GM23338 (cell line): Measurements from ENCODE around the gene SPC24. TPM values are rescaled to one million over a fixed set of nuclear protein-coding genes. Genes with fewer than 3 reads are reported as not detected.

Experiments
- ATAC-seq: fragments of 200-7000 bp; cut with Tn5 transposase; 3 replicates; pipeline ENCODE4 v1.9.1; 2020
- DNase-seq: peaks from one replicate; pipeline ENCODE4 v3.0.0-alpha.2; 2015; ENCODE audit warnings: low spot score
- H2AFZ ChIP-seq: fragments of 200-600 bp; sonication (generic); 2 replicates; pipeline ENCODE4 v1.8.0; 2016; ENCODE audit warnings: antibody characterized with exemption, mild to moderate bottlenecking, moderate library complexity
- H3F3A ChIP-seq: fragments of 200-600 bp; sonication (generic); replicated peaks from 2 replicates; pipeline ENCODE4 v1.8.0; 2017; ENCODE audit warnings: antibody characterized with exemption, mixed run types, low read depth
- H3K27ac ChIP-seq: fragments of 200-600 bp; sonication (generic); 2 replicates; pipeline ENCODE4 v1.6.1; 2016; ENCODE audit warnings: low read depth
- H3K27me3 ChIP-seq: fragments of 200-600 bp; sonication (generic); 2 replicates; pipeline ENCODE4 v1.8.0; 2016; ENCODE audit warnings: mild to moderate bottlenecking, mixed run types, moderate library complexity; ENCODE audit not compliant: insufficient read depth
- H3K36me3 ChIP-seq: fragments of 200-600 bp; sonication (generic); 2 replicates; pipeline ENCODE4 v1.8.0; 2016; ENCODE audit warnings: mild to moderate bottlenecking; ENCODE audit not compliant: insufficient read depth
- H3K4me1 ChIP-seq: fragments of 200-600 bp; sonication (generic); 2 replicates; pipeline ENCODE4 v1.8.0; 2016; ENCODE audit warnings: mild to moderate bottlenecking, moderate library complexity; ENCODE audit not compliant: insufficient read depth
- H3K4me2 ChIP-seq: fragments of 200-600 bp; sonication (generic); 2 replicates; pipeline ENCODE4 v1.7.1; 2017; ENCODE audit warnings: mixed run types
- H3K4me3 ChIP-seq: fragments of 200-600 bp; sonication (generic); 2 replicates; pipeline ENCODE4 v1.6.1; 2016; ENCODE audit warnings: mixed run types
- H3K79me2 ChIP-seq: fragments of 200-600 bp; sonication (generic); replicated peaks from 2 replicates; pipeline ENCODE4 v1.8.0; 2017; ENCODE audit warnings: mild to moderate bottlenecking; ENCODE audit not compliant: insufficient read depth
- H3K9me2 ChIP-seq: fragments of 200-600 bp; sonication (generic); 2 replicates; pipeline ENCODE4 v1.8.0; 2017; ENCODE audit not compliant: insufficient read depth
- H4K20me1 ChIP-seq: fragments of 200-600 bp; sonication (generic); replicated peaks from 2 replicates; pipeline ENCODE4 v1.8.0; 2017; ENCODE audit warnings: mild to moderate bottlenecking; ENCODE audit not compliant: insufficient read depth
- H3K27ac Mint-ChIP-seq: 2 replicates; pipeline ENCODE4 v1.8.0; 2020; ENCODE audit warnings: inconsistent platforms, mild to moderate bottlenecking, moderate library complexity, mixed read lengths
- H3K27me3 Mint-ChIP-seq: 3 replicates; pipeline ENCODE4 v1.8.0; 2022; ENCODE audit warnings: low read depth, mild to moderate bottlenecking, moderate library complexity, mixed read lengths, inconsistent platforms; ENCODE audit not compliant: insufficient read depth, poor library complexity
- H3K36me3 Mint-ChIP-seq: 3 replicates; pipeline ENCODE4 v1.8.0; 2021; ENCODE audit warnings: low read depth, mild to moderate bottlenecking, inconsistent platforms, moderate library complexity, mixed read lengths
- H3K4me1 Mint-ChIP-seq: 3 replicates; pipeline ENCODE4 v1.8.0; 2020; ENCODE audit warnings: mild to moderate bottlenecking, inconsistent platforms, mixed read lengths
- H3K4me3 Mint-ChIP-seq: 3 replicates; pipeline ENCODE4 v1.8.0; 2021; ENCODE audit warnings: moderate library complexity, mild to moderate bottlenecking, inconsistent platforms, mixed read lengths
- H3K9me3 Mint-ChIP-seq: 3 replicates; pipeline ENCODE4 v1.8.0; 2020; ENCODE audit warnings: moderate library complexity, mild to moderate bottlenecking, inconsistent platforms, mixed read lengths
- CREB1 ChIP-seq: fragments of 250-450 bp; sonication (Bioruptor Pico); IDR thresholded peaks from 2 replicates; pipeline ENCODE4 v1.5.0; 2020; ENCODE audit warnings: low read depth, mild to moderate bottlenecking, moderate library complexity
- EZH2 ChIP-seq: fragments of 200-600 bp; sonication (generic); IDR thresholded peaks from one replicate; pipeline ENCODE4 v1.8.0; 2017; ENCODE audit warnings: antibody characterized with exemption, mild to moderate bottlenecking, low read depth; ENCODE audit not compliant: unreplicated experiment
- EZH2phosphoT487 ChIP-seq: fragments of 200-600 bp; sonication (generic); IDR thresholded peaks from one replicate; pipeline ENCODE4 v1.8.1; 2018; ENCODE audit warnings: antibody characterized with exemption; ENCODE audit not compliant: unreplicated experiment
- JUNB ChIP-seq: IDR thresholded peaks from one replicate; pipeline ENCODE4 v1.6.1; 2016; ENCODE audit warnings: antibody characterized with exemption; ENCODE audit not compliant: unreplicated experiment
- NANOG ChIP-seq: IDR thresholded peaks from 2 replicates; pipeline ENCODE4 v1.6.1; 2016; ENCODE audit warnings: antibody characterized with exemption, borderline replicate concordance
- POLR2AphosphoS5 ChIP-seq: IDR thresholded peaks from 2 replicates; pipeline ENCODE4 v1.6.1; 2016; ENCODE audit warnings: antibody characterized with exemption, low read depth
- STAT1 ChIP-seq: IDR thresholded peaks from one replicate; pipeline ENCODE4 v1.6.1; 2016; ENCODE audit warnings: antibody characterized with exemption; ENCODE audit not compliant: unreplicated experiment
- ZNF114 ChIP-seq: fragments of 250-450 bp; sonication (Bioruptor Pico); IDR thresholded peaks from 2 replicates; pipeline ENCODE4 v1.5.0; 2020; ENCODE audit warnings: mild to moderate bottlenecking, moderate library complexity
- ZNF331 ChIP-seq: fragments of 250-450 bp; sonication (Bioruptor Pico); IDR thresholded peaks from 2 replicates; pipeline ENCODE4 v1.5.0; 2020; ENCODE audit warnings: low read depth, mild to moderate bottlenecking, moderate library complexity
- polyA plus RNA-seq: library from polyadenylated mRNA; unstranded; fragments of >200 nt; fragmentation: Nextera tagmentation; extraction: Ambion mirVana; gene quantifications from 2 replicates; pipeline ENCODE4 v1.2.1, GENCODE V29; 2016
- total RNA-seq: library from RNA; depleted of rRNA; stranded (reverse); fragments of >200 nt; shearing (Covaris generic); gene quantifications from 2 replicates; pipeline ENCODE4 v1.2.3, GENCODE V29; 2014
- TF ChIP-seq, protein P1 (sequence below): IDR thresholded peaks from one replicate; pipeline ENCODE4 v1.6.1; 2018; ENCODE audit warnings: antibody characterized with exemption; ENCODE audit not compliant: unreplicated experiment
- TF ChIP-seq, protein P2 (sequence below): IDR thresholded peaks from 2 replicates; pipeline ENCODE4 v1.6.1; 2016; ENCODE audit warnings: antibody characterized with exemption
- TF ChIP-seq, protein P3 (sequence below): fragments of 250-450 bp; sonication (Bioruptor Pico); IDR thresholded peaks from 2 replicates; pipeline ENCODE4 v1.5.0; 2020; ENCODE audit warnings: mild to moderate bottlenecking, moderate library complexity
- TF ChIP-seq, protein P4 (sequence below), 2 experiments: fragments of 200-600 bp in 1 of 2; sonication (generic) in 1 of 2; conservative IDR thresholded peaks; 2 replicates each; pipeline versions ENCODE4 v1.5.1 to v1.6.1; 2016 to 2017; ENCODE audit warnings: antibody characterized with exemption in 2 of 2, low read depth in 2 of 2, mild to moderate bottlenecking in 2 of 2, moderate library complexity in 1 of 2

Gene SPC24
- total and polyA plus RNA-seq, 2 experiments from 2014 or later = 38.7 to 40.6 TPM

DNA sequence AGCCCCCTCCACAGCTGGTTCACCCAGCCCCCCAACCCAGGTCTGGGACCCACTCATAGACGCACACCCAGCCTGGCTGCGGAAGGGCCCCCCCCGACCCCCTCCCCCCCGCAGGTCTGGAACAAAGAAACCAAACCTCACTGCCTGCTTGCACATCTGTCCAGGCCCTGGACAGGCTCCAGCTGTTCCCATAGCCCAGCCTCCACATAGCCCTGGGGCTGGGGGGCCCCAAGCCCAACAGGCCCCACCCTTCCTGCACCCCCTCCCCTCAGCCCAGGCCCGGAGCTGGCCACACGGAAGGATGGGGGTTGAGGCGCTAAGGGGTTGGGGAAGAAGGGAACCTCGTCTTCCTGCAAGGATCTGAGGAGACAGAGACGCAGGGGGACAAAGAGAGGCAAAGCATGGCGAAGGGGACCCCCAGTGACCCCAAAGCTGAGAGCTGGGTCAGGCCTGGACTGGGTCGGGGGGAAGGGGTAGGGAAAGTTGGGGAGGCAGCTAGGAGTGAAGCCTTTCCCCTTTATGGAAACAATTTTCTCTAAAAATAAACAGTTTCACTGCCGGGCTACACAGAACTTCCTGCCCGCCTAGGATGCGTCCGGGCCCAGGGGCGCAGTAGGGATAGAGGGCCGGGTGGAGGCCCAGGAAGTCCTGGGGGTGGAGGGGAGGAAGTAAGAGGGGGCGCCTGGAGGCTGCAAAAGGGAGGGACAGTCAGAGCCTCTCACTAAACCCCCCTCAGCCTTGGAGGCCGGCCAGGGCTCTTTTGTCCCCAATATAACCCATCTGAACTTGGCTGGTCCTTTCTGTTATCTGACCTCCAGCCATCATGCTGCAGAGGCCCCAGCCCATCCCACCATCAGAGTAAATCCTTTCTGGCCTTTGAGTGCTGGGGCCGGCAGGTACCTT is 39.3 kb upstream of the SPC24 start:
- Histone ChIP-seq H3F3A (peaks cover 27% of the 10 kb centered on the region), H3K4me2 (no peak overlapping the region), H3K4me1 (peaks cover 8% of the 10 kb centered on the region; the same call in 1 of the 2 replicates), H3K4me3 (no peak overlapping the region), H3K79me2 (no peaks in the 10 kb centered on the region), H3K27ac (no peak overlapping the region), H2AFZ (no peak overlapping the region), H3K27me3 (no peaks in the 10 kb centered on the region), H3K9me2 (no peaks in the 10 kb centered on the region), H3K36me3 (no peaks in the 10 kb centered on the region; the same call in 1 of the 2 replicates), H4K20me1 (no peaks in the 10 kb centered on the region)
- Mint-ChIP-seq H3K27me3 (peaks cover 9% of the 10 kb centered on the region), H3K36me3 (peaks cover 25% of the 10 kb centered on the region), H3K4me1 (peaks cover 4% of the 10 kb centered on the region), H3K9me3 (no peaks in the 10 kb centered on the region), H3K4me3 (no peak overlapping the region), H3K27ac (no peak overlapping the region)
- no peak for DNase-seq
- ATAC-seq = no peak
- TF ChIP-seq ZNF331 (no peak), EZH2 (no peak), JUNB (no peak), NANOG (no peak), POLR2AphosphoS5 (no peak), STAT1 (no peak), CREB1 (no peak), ZNF114 (no peak), EZH2phosphoT487 (no peak)
- TF ChIP-seq, protein P1, sequence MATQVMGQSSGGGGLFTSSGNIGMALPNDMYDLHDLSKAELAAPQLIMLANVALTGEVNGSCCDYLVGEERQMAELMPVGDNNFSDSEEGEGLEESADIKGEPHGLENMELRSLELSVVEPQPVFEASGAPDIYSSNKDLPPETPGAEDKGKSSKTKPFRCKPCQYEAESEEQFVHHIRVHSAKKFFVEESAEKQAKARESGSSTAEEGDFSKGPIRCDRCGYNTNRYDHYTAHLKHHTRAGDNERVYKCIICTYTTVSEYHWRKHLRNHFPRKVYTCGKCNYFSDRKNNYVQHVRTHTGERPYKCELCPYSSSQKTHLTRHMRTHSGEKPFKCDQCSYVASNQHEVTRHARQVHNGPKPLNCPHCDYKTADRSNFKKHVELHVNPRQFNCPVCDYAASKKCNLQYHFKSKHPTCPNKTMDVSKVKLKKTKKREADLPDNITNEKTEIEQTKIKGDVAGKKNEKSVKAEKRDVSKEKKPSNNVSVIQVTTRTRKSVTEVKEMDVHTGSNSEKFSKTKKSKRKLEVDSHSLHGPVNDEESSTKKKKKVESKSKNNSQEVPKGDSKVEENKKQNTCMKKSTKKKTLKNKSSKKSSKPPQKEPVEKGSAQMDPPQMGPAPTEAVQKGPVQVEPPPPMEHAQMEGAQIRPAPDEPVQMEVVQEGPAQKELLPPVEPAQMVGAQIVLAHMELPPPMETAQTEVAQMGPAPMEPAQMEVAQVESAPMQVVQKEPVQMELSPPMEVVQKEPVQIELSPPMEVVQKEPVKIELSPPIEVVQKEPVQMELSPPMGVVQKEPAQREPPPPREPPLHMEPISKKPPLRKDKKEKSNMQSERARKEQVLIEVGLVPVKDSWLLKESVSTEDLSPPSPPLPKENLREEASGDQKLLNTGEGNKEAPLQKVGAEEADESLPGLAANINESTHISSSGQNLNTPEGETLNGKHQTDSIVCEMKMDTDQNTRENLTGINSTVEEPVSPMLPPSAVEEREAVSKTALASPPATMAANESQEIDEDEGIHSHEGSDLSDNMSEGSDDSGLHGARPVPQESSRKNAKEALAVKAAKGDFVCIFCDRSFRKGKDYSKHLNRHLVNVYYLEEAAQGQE = no peak
- TF ChIP-seq, protein P2, sequence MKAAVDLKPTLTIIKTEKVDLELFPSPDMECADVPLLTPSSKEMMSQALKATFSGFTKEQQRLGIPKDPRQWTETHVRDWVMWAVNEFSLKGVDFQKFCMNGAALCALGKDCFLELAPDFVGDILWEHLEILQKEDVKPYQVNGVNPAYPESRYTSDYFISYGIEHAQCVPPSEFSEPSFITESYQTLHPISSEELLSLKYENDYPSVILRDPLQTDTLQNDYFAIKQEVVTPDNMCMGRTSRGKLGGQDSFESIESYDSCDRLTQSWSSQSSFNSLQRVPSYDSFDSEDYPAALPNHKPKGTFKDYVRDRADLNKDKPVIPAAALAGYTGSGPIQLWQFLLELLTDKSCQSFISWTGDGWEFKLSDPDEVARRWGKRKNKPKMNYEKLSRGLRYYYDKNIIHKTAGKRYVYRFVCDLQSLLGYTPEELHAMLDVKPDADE = no peak
- TF ChIP-seq, protein P3, sequence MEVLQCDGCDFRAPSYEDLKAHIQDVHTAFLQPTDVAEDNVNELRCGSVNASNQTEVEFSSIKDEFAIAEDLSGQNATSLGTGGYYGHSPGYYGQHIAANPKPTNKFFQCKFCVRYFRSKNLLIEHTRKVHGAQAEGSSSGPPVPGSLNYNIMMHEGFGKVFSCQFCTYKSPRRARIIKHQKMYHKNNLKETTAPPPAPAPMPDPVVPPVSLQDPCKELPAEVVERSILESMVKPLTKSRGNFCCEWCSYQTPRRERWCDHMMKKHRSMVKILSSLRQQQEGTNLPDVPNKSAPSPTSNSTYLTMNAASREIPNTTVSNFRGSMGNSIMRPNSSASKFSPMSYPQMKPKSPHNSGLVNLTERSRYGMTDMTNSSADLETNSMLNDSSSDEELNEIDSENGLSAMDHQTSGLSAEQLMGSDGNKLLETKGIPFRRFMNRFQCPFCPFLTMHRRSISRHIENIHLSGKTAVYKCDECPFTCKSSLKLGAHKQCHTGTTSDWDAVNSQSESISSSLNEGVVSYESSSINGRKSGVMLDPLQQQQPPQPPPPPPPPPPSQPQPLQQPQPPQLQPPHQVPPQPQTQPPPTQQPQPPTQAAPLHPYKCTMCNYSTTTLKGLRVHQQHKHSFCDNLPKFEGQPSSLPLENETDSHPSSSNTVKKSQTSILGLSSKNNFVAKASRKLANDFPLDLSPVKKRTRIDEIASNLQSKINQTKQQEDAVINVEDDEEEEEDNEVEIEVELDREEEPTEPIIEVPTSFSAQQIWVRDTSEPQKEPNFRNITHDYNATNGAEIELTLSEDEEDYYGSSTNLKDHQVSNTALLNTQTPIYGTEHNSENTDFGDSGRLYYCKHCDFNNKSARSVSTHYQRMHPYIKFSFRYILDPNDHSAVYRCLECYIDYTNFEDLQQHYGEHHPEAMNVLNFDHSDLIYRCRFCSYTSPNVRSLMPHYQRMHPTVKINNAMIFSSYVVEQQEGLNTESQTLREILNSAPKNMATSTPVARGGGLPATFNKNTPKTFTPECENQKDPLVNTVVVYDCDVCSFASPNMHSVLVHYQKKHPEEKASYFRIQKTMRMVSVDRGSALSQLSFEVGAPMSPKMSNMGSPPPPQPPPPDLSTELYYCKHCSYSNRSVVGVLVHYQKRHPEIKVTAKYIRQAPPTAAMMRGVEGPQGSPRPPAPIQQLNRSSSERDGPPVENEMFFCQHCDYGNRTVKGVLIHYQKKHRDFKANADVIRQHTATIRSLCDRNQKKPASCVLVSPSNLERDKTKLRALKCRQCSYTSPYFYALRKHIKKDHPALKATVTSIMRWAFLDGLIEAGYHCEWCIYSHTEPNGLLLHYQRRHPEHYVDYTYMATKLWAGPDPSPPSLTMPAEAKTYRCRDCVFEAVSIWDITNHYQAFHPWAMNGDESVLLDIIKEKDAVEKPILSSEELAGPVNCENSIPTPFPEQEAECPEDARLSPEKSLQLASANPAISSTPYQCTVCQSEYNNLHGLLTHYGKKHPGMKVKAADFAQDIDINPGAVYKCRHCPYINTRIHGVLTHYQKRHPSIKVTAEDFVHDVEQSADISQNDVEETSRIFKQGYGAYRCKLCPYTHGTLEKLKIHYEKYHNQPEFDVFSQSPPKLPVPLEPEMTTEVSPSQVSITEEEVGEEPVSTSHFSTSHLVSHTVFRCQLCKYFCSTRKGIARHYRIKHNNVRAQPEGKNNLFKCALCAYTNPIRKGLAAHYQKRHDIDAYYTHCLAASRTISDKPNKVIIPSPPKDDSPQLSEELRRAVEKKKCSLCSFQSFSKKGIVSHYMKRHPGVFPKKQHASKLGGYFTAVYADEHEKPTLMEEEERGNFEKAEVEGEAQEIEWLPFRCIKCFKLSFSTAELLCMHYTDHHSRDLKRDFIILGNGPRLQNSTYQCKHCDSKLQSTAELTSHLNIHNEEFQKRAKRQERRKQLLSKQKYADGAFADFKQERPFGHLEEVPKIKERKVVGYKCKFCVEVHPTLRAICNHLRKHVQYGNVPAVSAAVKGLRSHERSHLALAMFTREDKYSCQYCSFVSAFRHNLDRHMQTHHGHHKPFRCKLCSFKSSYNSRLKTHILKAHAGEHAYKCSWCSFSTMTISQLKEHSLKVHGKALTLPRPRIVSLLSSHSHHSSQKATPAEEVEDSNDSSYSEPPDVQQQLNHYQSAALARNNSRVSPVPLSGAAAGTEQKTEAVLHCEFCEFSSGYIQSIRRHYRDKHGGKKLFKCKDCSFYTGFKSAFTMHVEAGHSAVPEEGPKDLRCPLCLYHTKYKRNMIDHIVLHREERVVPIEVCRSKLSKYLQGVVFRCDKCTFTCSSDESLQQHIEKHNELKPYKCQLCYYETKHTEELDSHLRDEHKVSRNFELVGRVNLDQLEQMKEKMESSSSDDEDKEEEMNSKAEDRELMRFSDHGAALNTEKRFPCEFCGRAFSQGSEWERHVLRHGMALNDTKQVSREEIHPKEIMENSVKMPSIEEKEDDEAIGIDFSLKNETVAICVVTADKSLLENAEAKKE (CRISPR knock-in tag) = no peak
- TF ChIP-seq, protein P4, sequence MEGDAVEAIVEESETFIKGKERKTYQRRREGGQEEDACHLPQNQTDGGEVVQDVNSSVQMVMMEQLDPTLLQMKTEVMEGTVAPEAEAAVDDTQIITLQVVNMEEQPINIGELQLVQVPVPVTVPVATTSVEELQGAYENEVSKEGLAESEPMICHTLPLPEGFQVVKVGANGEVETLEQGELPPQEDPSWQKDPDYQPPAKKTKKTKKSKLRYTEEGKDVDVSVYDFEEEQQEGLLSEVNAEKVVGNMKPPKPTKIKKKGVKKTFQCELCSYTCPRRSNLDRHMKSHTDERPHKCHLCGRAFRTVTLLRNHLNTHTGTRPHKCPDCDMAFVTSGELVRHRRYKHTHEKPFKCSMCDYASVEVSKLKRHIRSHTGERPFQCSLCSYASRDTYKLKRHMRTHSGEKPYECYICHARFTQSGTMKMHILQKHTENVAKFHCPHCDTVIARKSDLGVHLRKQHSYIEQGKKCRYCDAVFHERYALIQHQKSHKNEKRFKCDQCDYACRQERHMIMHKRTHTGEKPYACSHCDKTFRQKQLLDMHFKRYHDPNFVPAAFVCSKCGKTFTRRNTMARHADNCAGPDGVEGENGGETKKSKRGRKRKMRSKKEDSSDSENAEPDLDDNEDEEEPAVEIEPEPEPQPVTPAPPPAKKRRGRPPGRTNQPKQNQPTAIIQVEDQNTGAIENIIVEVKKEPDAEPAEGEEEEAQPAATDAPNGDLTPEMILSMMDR (conservative IDR thresholded peaks at IDR 0.05; ENCODE audit: low read depth in 2 of 2) = no peak
